ENCODE results near the gene SLC25A39.

GRCh38 chr17:44308320-44308818 lies 16.3 kb downstream of the SLC25A39 start, which contains the start of gene RUNDC3A:
- TF ChIP-seq EZH2 (IDR thresholded peaks at IDR 0.05; ENCODE audit: low read depth) (no peak), CTCF (conservative IDR thresholded peaks at IDR 0.05) (no peak)

Measured in PC-9 (cell line).